WTC11 (cell line): ENCODE measurements around the gene PISD.

Source experiments
- ESRRA ChIP-seq: sonication (generic); formaldehyde crosslinking; IDR thresholded peaks from 2 replicates; pipeline ENCODE4 v1.8.1; 2022; ENCODE audit warnings: mild to moderate bottlenecking, missing genetic modification reagents, borderline replicate concordance
- JAZF1 ChIP-seq: fragments of 250-450 bp; sonication (Bioruptor Pico); IDR thresholded peaks from 2 replicates; pipeline ENCODE4 v1.9.0; 2021; ENCODE audit warnings: moderate library complexity, mild to moderate bottlenecking, inconsistent platforms
- JUN ChIP-seq: sonication (generic); formaldehyde crosslinking; IDR thresholded peaks from 2 replicates; pipeline ENCODE4 v1.8.0; 2023; ENCODE audit warnings: mild to moderate bottlenecking, missing genetic modification reagents
- NFE2L1 ChIP-seq: sonication (generic); formaldehyde crosslinking; IDR thresholded peaks from 2 replicates; pipeline ENCODE4 v1.8.1; 2023; ENCODE audit warnings: missing genetic modification reagents
- NR1H2 ChIP-seq: sonication (generic); formaldehyde crosslinking; IDR thresholded peaks from 2 replicates; pipeline ENCODE4 v1.9.0; 2021; ENCODE audit warnings: mild to moderate bottlenecking, moderate library complexity, missing genetic modification reagents
- NR3C1 ChIP-seq: sonication (generic); formaldehyde crosslinking; conservative IDR thresholded peaks from 2 replicates; pipeline ENCODE4 v1.8.1; 2023; ENCODE audit warnings: low read depth, mild to moderate bottlenecking, missing genetic modification reagents
- ZNF281 ChIP-seq: sonication (generic); formaldehyde crosslinking; IDR thresholded peaks from 2 replicates; pipeline ENCODE4 v1.8.0; 2023; ENCODE audit warnings: mild to moderate bottlenecking, missing genetic modification reagents
- ZNF416 ChIP-seq: fragments of 250-450 bp; sonication (Bioruptor Pico); IDR thresholded peaks from 2 replicates; pipeline ENCODE4 v1.9.0; 2021; ENCODE audit warnings: mild to moderate bottlenecking, inconsistent platforms
- TF ChIP-seq, protein P1 (sequence below): sonication (generic); formaldehyde crosslinking; IDR thresholded peaks from 2 replicates; pipeline ENCODE4 v1.8.1; 2022; ENCODE audit warnings: low read depth, mild to moderate bottlenecking, moderate library complexity, missing genetic modification reagents, borderline replicate concordance
- TF ChIP-seq, protein P2 (sequence below): fragments of 200-600 bp; IDR thresholded peaks from 2 replicates; pipeline ENCODE4 v1.8.0; 2022; ENCODE audit warnings: antibody characterized with exemption
- TF ChIP-seq, protein P3 (sequence below): sonication (generic); formaldehyde crosslinking; IDR thresholded peaks from 2 replicates; pipeline ENCODE4 v1.8.1; 2023; ENCODE audit warnings: mild to moderate bottlenecking, missing genetic modification reagents, moderate library complexity
- TF ChIP-seq, protein P4 (sequence below): sonication (generic); formaldehyde crosslinking; IDR thresholded peaks from 2 replicates; pipeline ENCODE4 v1.8.1; 2022; ENCODE audit warnings: low read depth, missing genetic modification reagents, borderline replicate concordance
- TF ChIP-seq, protein P5 (sequence below): sonication (generic); formaldehyde crosslinking; conservative IDR thresholded peaks from 2 replicates; pipeline ENCODE4 v1.8.1; 2023; ENCODE audit warnings: mild to moderate bottlenecking, low read depth, missing genetic modification reagents, moderate library complexity

- TF ChIP-seq, protein P1, sequence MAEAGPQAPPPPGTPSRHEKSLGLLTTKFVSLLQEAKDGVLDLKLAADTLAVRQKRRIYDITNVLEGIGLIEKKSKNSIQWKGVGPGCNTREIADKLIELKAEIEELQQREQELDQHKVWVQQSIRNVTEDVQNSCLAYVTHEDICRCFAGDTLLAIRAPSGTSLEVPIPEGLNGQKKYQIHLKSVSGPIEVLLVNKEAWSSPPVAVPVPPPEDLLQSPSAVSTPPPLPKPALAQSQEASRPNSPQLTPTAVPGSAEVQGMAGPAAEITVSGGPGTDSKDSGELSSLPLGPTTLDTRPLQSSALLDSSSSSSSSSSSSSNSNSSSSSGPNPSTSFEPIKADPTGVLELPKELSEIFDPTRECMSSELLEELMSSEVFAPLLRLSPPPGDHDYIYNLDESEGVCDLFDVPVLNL (CRISPR knock-in tag) = no peak
- TF ChIP-seq, protein P2, sequence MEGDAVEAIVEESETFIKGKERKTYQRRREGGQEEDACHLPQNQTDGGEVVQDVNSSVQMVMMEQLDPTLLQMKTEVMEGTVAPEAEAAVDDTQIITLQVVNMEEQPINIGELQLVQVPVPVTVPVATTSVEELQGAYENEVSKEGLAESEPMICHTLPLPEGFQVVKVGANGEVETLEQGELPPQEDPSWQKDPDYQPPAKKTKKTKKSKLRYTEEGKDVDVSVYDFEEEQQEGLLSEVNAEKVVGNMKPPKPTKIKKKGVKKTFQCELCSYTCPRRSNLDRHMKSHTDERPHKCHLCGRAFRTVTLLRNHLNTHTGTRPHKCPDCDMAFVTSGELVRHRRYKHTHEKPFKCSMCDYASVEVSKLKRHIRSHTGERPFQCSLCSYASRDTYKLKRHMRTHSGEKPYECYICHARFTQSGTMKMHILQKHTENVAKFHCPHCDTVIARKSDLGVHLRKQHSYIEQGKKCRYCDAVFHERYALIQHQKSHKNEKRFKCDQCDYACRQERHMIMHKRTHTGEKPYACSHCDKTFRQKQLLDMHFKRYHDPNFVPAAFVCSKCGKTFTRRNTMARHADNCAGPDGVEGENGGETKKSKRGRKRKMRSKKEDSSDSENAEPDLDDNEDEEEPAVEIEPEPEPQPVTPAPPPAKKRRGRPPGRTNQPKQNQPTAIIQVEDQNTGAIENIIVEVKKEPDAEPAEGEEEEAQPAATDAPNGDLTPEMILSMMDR = no peak
- TF ChIP-seq, protein P3, sequence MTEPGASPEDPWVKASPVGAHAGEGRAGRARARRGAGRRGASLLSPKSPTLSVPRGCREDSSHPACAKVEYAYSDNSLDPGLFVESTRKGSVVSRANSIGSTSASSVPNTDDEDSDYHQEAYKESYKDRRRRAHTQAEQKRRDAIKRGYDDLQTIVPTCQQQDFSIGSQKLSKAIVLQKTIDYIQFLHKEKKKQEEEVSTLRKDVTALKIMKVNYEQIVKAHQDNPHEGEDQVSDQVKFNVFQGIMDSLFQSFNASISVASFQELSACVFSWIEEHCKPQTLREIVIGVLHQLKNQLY (CRISPR knock-in tag) = no peak
- TF ChIP-seq, protein P4, sequence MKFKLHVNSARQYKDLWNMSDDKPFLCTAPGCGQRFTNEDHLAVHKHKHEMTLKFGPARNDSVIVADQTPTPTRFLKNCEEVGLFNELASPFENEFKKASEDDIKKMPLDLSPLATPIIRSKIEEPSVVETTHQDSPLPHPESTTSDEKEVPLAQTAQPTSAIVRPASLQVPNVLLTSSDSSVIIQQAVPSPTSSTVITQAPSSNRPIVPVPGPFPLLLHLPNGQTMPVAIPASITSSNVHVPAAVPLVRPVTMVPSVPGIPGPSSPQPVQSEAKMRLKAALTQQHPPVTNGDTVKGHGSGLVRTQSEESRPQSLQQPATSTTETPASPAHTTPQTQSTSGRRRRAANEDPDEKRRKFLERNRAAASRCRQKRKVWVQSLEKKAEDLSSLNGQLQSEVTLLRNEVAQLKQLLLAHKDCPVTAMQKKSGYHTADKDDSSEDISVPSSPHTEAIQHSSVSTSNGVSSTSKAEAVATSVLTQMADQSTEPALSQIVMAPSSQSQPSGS (CRISPR knock-in tag) = no peak
- TF ChIP-seq JAZF1 (CRISPR knock-in tag) (no peak), ZNF416 (CRISPR knock-in tag) (no peak), NR1H2 (no peak), ESRRA (CRISPR knock-in tag) (no peak), ZNF281 (CRISPR knock-in tag) (no peak), JUN (CRISPR knock-in tag) (no peak), NFE2L1 (no peak), NR3C1 (CRISPR knock-in tag) (no peak)
- TF ChIP-seq, protein P5, sequence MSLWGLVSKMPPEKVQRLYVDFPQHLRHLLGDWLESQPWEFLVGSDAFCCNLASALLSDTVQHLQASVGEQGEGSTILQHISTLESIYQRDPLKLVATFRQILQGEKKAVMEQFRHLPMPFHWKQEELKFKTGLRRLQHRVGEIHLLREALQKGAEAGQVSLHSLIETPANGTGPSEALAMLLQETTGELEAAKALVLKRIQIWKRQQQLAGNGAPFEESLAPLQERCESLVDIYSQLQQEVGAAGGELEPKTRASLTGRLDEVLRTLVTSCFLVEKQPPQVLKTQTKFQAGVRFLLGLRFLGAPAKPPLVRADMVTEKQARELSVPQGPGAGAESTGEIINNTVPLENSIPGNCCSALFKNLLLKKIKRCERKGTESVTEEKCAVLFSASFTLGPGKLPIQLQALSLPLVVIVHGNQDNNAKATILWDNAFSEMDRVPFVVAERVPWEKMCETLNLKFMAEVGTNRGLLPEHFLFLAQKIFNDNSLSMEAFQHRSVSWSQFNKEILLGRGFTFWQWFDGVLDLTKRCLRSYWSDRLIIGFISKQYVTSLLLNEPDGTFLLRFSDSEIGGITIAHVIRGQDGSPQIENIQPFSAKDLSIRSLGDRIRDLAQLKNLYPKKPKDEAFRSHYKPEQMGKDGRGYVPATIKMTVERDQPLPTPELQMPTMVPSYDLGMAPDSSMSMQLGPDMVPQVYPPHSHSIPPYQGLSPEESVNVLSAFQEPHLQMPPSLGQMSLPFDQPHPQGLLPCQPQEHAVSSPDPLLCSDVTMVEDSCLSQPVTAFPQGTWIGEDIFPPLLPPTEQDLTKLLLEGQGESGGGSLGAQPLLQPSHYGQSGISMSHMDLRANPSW (CRISPR knock-in tag) = no peak
Observed at GRCh38 chr22:31695423-31695822, 33.4 kb upstream of the PISD start.
